Measurements from ENCODE around the gene DPYSL4. TPM values are rescaled to one million over a fixed set of nuclear protein-coding genes. Genes with fewer than 3 reads are reported as not detected.

The DPYSL4 gene
- total RNA-seq, 1 experiment from 2014 or later, result 26.3 TPM

GRCh38 chr10:132176623-132177500 lies 9.9 kb upstream of the DPYSL4 start:
- no peaks in the 10 kb centered on the region for H3K27me3 ChIP-seq (ENCODE audit: insufficient read depth, low read length)
- Mint-ChIP-seq H3K27me3 (ENCODE audit: low read depth) (peaks cover 74% of the 10 kb centered on the region), H3K9me3 (peaks cover 6 to 22% of the 10 kb centered on the region in 2 experiments), H3K36me3 (ENCODE audit: insufficient read depth in 1 of 3, low read depth in 3 of 3) (peaks cover 5 to 8% (median 5%) of the 10 kb centered on the region in 3 experiments; a peak in 5 of 7 replicates), H3K27ac (no peak overlapping the region), H3K4me1 (peaks cover 12 to 13% of the 10 kb centered on the region in 2 experiments), H3K4me3 (peak overlapping the region in 1 of 2 experiments; percentile 38; a peak in 2 of 5 replicates)
- no peak for DNase-seq
- no peak overlapping the region for H2BK12ac ChIP-seq (ENCODE audit: insufficient read length, low read depth, low read length)
- no CpG with 5 or more reads among the region's 19 CpGs for WGBS (ENCODE audit: extremely low coverage, insufficient read length, low lambda C conversion rate)
- no peak overlapping the region for H2AK5ac ChIP-seq (ENCODE audit: insufficient read length, low read length)
- peaks cover 2% of the 10 kb centered on the region for H4K20me1 ChIP-seq (ENCODE audit: control insufficient read depth, insufficient read depth, insufficient read length)
- TF ChIP-seq, protein P1, sequence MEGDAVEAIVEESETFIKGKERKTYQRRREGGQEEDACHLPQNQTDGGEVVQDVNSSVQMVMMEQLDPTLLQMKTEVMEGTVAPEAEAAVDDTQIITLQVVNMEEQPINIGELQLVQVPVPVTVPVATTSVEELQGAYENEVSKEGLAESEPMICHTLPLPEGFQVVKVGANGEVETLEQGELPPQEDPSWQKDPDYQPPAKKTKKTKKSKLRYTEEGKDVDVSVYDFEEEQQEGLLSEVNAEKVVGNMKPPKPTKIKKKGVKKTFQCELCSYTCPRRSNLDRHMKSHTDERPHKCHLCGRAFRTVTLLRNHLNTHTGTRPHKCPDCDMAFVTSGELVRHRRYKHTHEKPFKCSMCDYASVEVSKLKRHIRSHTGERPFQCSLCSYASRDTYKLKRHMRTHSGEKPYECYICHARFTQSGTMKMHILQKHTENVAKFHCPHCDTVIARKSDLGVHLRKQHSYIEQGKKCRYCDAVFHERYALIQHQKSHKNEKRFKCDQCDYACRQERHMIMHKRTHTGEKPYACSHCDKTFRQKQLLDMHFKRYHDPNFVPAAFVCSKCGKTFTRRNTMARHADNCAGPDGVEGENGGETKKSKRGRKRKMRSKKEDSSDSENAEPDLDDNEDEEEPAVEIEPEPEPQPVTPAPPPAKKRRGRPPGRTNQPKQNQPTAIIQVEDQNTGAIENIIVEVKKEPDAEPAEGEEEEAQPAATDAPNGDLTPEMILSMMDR (conservative IDR thresholded peaks at IDR 0.05), result no peak
- H2BK20ac ChIP-seq (ENCODE audit: low read depth, low read length, poor library complexity, severe bottlenecking), result no peak overlapping the region
- no peak overlapping the region for H4K8ac ChIP-seq (replicated peaks; ENCODE audit: insufficient read length, low read depth, low read length)
- H3K79me2 ChIP-seq (ENCODE audit: insufficient read depth, low read length), result no peaks in the 10 kb centered on the region
- peaks cover 2% of the 10 kb centered on the region for H3K23me2 ChIP-seq (ENCODE audit: insufficient read length, low read depth, low read length, poor library complexity, severe bottlenecking)
- no peak overlapping the region for H3K18ac ChIP-seq (ENCODE audit: insufficient read length, low read depth, low read length)
- no peak overlapping the region for H4K5ac ChIP-seq (ENCODE audit: insufficient read length, low read depth, low read length)
- no peak overlapping the region for H2BK5ac ChIP-seq (ENCODE audit: insufficient read length, low read length)
- no peaks in the 10 kb centered on the region for H3K4me1 ChIP-seq (ENCODE audit: insufficient read depth, low read length)
- H4K91ac ChIP-seq (ENCODE audit: insufficient read length, low read depth, low read length), result no peak overlapping the region
- H3K79me1 ChIP-seq (ENCODE audit: insufficient read depth, low read depth, low read length, poor library complexity, severe bottlenecking), result no peaks in the 10 kb centered on the region
- no peak overlapping the region for H3K4me2 ChIP-seq (ENCODE audit: insufficient read depth, insufficient read length, low read length)
- no peak overlapping the region for H3K27ac ChIP-seq (ENCODE audit: insufficient read length, low read depth, low read length)
- no peak overlapping the region for H3K56ac ChIP-seq (ENCODE audit: insufficient read length, low read depth, low read length)
- no peaks in the 10 kb centered on the region for H3K9me3 ChIP-seq (ENCODE audit: control insufficient read depth, low read depth, low read length)
- H2AFZ ChIP-seq (ENCODE audit: low read length), result no peak overlapping the region
- no peak overlapping the region for H3T11ph ChIP-seq (ENCODE audit: low read length)
- no peak overlapping the region for H3K23ac ChIP-seq (ENCODE audit: insufficient read length, low read depth, low read length)
- no peak overlapping the region for H2BK120ac ChIP-seq (ENCODE audit: low read depth, low read length, poor library complexity, severe bottlenecking)
- no peak overlapping the region for H3K4ac ChIP-seq (ENCODE audit: low read depth, low read length)
- no peak overlapping the region for H3K14ac ChIP-seq (ENCODE audit: insufficient read depth, low read length)
- H2BK15ac ChIP-seq (ENCODE audit: low read depth, low read length), result no peak overlapping the region
- no peak overlapping the region for H3K9ac ChIP-seq (ENCODE audit: extremely low read depth, insufficient read length, low read length)

All from H9 (cell line).